GM18909 (cell line): ENCODE measurements around the gene EVI5.

Experiments used
- ATAC-seq: cut with Tn5 transposase; IDR thresholded peaks from one replicate; pipeline ENCODE4 v1.9.1; 2021; ENCODE audit warnings: mild to moderate bottlenecking; ENCODE audit not compliant: unreplicated experiment, poor library complexity

The EVI5 gene

GRCh38 chr1:92784639-92785500 is at the start of gene EVI5:
TSS of gene EVI5 (minus strand) at chr1:92785108. CDS start at chr1:92736546, 48,562 bp downstream.
- peak; percentile 93 for ATAC-seq

- no peak for ATAC-seq
Observed at GRCh38 chr1:92834617-92835016, 49.7 kb upstream of the EVI5 start.

GRCh38 chr1:92833840-92834239 is 48.9 kb upstream of the EVI5 start:
- no peak for ATAC-seq

GRCh38 chr1:92832537-92833114 is 47.7 kb upstream of the EVI5 start:
- peak; percentile 6 for ATAC-seq

GRCh38 chr1:92831762-92832536 is 47.0 kb upstream of the EVI5 start, which contains the start of gene RPL5:
TSS of gene RPL5 (plus strand) at chr1:92832040. CDS start at chr1:92832115, 75 bp downstream.
- peak; percentile 97 for ATAC-seq

GRCh38 chr1:92831368-92831761 is 46.5 kb upstream of the EVI5 start:
- ATAC-seq, result no peak

GRCh38 chr1:92826792-92827191 is 41.9 kb upstream of the EVI5 start:
- no peak for ATAC-seq

GRCh38 chr1:92822879-92823278 is 38.0 kb upstream of the EVI5 start:
- no peak for ATAC-seq

- no peak for ATAC-seq
Observed at GRCh38 chr1:92820551-92820950, 35.6 kb upstream of the EVI5 start.

GRCh38 chr1:92820024-92820423 is 35.1 kb upstream of the EVI5 start:
- ATAC-seq, result no peak

GRCh38 chr1:92817986-92818764 is 33.3 kb upstream of the EVI5 start:
- peak; percentile 76 for ATAC-seq

- ATAC-seq, result no peak
Observed at GRCh38 chr1:92817137-92817697, 32.3 kb upstream of the EVI5 start.

- no peak for ATAC-seq
Observed at GRCh38 chr1:92816732-92817131, 31.8 kb upstream of the EVI5 start.

GRCh38 chr1:92808381-92808780 is 23.5 kb upstream of the EVI5 start:
- no peak for ATAC-seq

- ATAC-seq, result no peak
Observed at GRCh38 chr1:92805216-92805615, 20.3 kb upstream of the EVI5 start.

GRCh38 chr1:92804721-92805201 is 19.9 kb upstream of the EVI5 start:
- no peak for ATAC-seq

- ATAC-seq, result no peak
Observed at GRCh38 chr1:92803140-92803887, 18.4 kb upstream of the EVI5 start.

GRCh38 chr1:92797961-92798360 is 13.1 kb upstream of the EVI5 start:
- ATAC-seq, result no peak

GRCh38 chr1:92797297-92797696 is 12.4 kb upstream of the EVI5 start:
- ATAC-seq, result no peak
